ENCODE data around the gene RMRP.

DNA sequence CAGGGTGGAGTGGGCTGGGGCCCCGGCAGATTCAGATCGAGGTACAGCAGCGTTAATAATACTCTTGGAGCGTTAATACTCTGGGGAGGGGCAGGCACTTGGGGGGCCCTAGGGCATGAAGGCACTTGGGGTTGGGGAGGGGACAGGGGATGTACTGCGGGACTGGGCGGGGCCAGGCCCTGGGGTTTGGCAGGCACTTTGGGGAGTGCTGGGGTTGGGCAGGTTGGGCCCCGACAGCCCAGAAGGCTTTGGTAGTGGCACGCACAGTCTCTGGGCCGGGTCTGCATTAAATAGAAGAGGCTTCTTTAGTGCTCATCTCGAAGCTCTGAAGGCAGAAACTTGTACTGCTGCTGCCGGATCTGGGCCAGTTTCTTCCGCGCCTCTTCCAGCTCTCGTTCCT lies 39.7 kb upstream of the RMRP start:
- TF ChIP-seq, protein P1, sequence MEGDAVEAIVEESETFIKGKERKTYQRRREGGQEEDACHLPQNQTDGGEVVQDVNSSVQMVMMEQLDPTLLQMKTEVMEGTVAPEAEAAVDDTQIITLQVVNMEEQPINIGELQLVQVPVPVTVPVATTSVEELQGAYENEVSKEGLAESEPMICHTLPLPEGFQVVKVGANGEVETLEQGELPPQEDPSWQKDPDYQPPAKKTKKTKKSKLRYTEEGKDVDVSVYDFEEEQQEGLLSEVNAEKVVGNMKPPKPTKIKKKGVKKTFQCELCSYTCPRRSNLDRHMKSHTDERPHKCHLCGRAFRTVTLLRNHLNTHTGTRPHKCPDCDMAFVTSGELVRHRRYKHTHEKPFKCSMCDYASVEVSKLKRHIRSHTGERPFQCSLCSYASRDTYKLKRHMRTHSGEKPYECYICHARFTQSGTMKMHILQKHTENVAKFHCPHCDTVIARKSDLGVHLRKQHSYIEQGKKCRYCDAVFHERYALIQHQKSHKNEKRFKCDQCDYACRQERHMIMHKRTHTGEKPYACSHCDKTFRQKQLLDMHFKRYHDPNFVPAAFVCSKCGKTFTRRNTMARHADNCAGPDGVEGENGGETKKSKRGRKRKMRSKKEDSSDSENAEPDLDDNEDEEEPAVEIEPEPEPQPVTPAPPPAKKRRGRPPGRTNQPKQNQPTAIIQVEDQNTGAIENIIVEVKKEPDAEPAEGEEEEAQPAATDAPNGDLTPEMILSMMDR (IDR thresholded peaks at IDR 0.05; ENCODE audit: low read length): no peak
- TF ChIP-seq EZH2 (optimal IDR thresholded peaks at IDR 0.05; ENCODE audit: low read depth, low read length): no peak
- no peak for TF ChIP-seq EZH2phosphoT487 (IDR thresholded peaks at IDR 0.05; ENCODE audit: low read length)
